A673 (cell line): ENCODE measurements around the gene UBE2D2. TPM values are rescaled to one million over a fixed set of nuclear protein-coding genes. Genes with fewer than 3 reads are reported as not detected.
"Not testable (repeated sequence)": the region's sequence is repeated elsewhere in the genome, so short reads cannot be mapped to it uniquely, and the experiment has no call there.

Experiments
- BruUV-seq: library from RNA; stranded (reverse); fragments of 400-500 nt; replicated peaks from 2 replicates; lab custom pipeline; 2021; lab: Mats Ljungman, UMichigan
- CTCF ChIA-PET: fragments of 300-600 bp; sonication (Branson Sonifier 250); formaldehyde crosslinking; loops from one replicate; lab custom pipeline; 2022; ENCODE audit warnings: antibody characterized with exemption; lab: Charles Lee
- POLR2A ChIA-PET: fragments of 300-600 bp; sonication (Branson Sonifier 250); formaldehyde crosslinking; loops from one replicate; lab custom pipeline; 2022; ENCODE audit warnings: antibody characterized with exemption; ENCODE audit not compliant: low non-redundant PET; lab: Charles Lee
- DNase-seq: peaks from one replicate; pipeline ENCODE4 v3.0.0-alpha.2; 2015; ENCODE audit warnings: low spot score
- H3K27ac ChIP-seq: fragments of 200-600 bp; sonication (generic); 2 replicates; pipeline ENCODE4 v1.5.1; 2016; ENCODE audit warnings: mixed run types, low read depth, mild to moderate bottlenecking, mixed read lengths, antibody characterized with exemption, low read length; ENCODE audit not compliant: poor library complexity, severe bottlenecking
- H3K27me3 ChIP-seq: fragments of 200-600 bp; sonication (generic); replicated peaks from 2 replicates; pipeline ENCODE4 v1.6.1; 2017; ENCODE audit warnings: mixed run types, low read depth, mild to moderate bottlenecking, mixed read lengths, antibody characterized with exemption, low read length; ENCODE audit not compliant: insufficient read depth, poor library complexity
- H3K36me3 ChIP-seq: fragments of 200-600 bp; sonication (generic); 2 replicates; pipeline ENCODE4 v1.6.1; 2016; ENCODE audit warnings: mixed run types, mild to moderate bottlenecking, mixed read lengths, antibody characterized with exemption, low read length; ENCODE audit not compliant: insufficient read depth, poor library complexity, severe bottlenecking
- H3K4me1 ChIP-seq: fragments of 200-600 bp; sonication (generic); 2 replicates; pipeline ENCODE4 v1.6.1; 2017; ENCODE audit warnings: mixed run types, mild to moderate bottlenecking, mixed read lengths, antibody characterized with exemption, low read length; ENCODE audit not compliant: insufficient read depth, poor library complexity, severe bottlenecking
- H3K4me3 ChIP-seq: fragments of 200-600 bp; sonication (generic); 2 replicates; pipeline ENCODE4 v1.5.1; 2016; ENCODE audit warnings: low read depth, mixed run types, mild to moderate bottlenecking, mixed read lengths, low read length; ENCODE audit not compliant: poor library complexity, severe bottlenecking
- H3K9me3 ChIP-seq: fragments of 200-600 bp; sonication (generic); 2 replicates; pipeline ENCODE4 v1.6.1; 2016; ENCODE audit warnings: mixed run types, low read depth, mild to moderate bottlenecking, mixed read lengths, antibody characterized with exemption, low read length; ENCODE audit not compliant: poor library complexity, severe bottlenecking
- EZH2 ChIP-seq: fragments of 200-600 bp; sonication (generic); IDR thresholded peaks from 2 replicates; pipeline ENCODE4 v1.6.1; 2017; ENCODE audit warnings: borderline replicate concordance, low read depth, mild to moderate bottlenecking, mixed read lengths, antibody characterized with exemption, low read length; ENCODE audit not compliant: poor library complexity, severe bottlenecking
- intact Hi-C: fragments of 100-400 bp; cut with micrococcal nuclease; formaldehyde crosslinking; loops from one replicate; pipeline ENCODE4 v1.10.0; 2022; ENCODE audit not compliant: unreplicated experiment
- total RNA-seq: library from RNA; stranded (reverse); gene quantifications from 2 replicates; pipeline ENCODE4 v1.2.3, GENCODE V29; 2021
- TF ChIP-seq, protein P1 (sequence below): fragments of 300-800, 200-600 bp; sonication (generic); conservative IDR thresholded peaks from 2 replicates; pipeline ENCODE4 v1.5.1; 2017; ENCODE audit warnings: low read depth, mild to moderate bottlenecking, antibody characterized with exemption, low read length, moderate library complexity, mixed read lengths

Gene UBE2D2
- total RNA-seq, 1 experiment from 2014 or later, result 186 TPM

DNA sequence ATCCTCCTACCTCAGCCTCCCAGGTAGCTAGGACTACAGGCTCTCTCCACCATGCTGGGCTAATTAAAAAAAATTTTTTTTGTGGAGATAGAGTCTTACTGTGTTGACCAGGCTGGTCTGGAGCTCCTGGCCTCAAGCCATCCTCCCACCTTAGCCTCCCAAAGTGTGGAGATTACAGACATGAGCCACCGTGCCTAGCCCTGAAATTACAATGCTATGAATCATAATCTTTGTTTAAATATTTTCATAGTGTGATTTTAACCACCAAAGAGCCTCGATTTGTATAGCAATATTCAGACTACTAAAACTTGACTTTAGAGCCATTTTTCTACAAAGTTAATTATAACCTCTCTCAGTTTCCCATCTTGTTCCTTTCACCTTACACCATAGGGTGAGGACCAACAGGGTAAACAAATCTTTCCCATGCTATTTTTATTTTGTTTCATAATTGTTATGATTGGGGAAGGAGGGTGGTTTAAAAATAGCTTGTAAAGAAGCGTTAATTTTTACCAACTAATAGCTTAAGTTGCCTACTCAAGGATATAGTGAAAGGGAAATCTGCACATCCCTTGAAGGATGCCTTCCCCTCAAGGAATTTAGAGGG, 32.7 kb downstream of the UBE2D2 start:
- Histone ChIP-seq H3K27ac (no peak overlapping the region), H3K9me3 (peaks cover 5% of the 10 kb centered on the region), H3K36me3 (peaks cover 7% of the 10 kb centered on the region), H3K4me1 (peaks cover 4% of the 10 kb centered on the region), H3K27me3 (no peaks in the 10 kb centered on the region), H3K4me3 (no peak overlapping the region)
- no TSS peak for BruUV-seq
- ChIA-PET CTCF (no interaction called here), POLR2A (no interaction called here)
- no peak for DNase-seq
- intact Hi-C loops, result no loop called here
- TF ChIP-seq EZH2, result no peak
- TF ChIP-seq, protein P1, sequence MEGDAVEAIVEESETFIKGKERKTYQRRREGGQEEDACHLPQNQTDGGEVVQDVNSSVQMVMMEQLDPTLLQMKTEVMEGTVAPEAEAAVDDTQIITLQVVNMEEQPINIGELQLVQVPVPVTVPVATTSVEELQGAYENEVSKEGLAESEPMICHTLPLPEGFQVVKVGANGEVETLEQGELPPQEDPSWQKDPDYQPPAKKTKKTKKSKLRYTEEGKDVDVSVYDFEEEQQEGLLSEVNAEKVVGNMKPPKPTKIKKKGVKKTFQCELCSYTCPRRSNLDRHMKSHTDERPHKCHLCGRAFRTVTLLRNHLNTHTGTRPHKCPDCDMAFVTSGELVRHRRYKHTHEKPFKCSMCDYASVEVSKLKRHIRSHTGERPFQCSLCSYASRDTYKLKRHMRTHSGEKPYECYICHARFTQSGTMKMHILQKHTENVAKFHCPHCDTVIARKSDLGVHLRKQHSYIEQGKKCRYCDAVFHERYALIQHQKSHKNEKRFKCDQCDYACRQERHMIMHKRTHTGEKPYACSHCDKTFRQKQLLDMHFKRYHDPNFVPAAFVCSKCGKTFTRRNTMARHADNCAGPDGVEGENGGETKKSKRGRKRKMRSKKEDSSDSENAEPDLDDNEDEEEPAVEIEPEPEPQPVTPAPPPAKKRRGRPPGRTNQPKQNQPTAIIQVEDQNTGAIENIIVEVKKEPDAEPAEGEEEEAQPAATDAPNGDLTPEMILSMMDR, result no peak

- H3K4me3 ChIP-seq, result no peak overlapping the region
- ChIA-PET CTCF (no interaction called here), POLR2A (no interaction called here)
- no peak overlapping the region for H3K27ac ChIP-seq
- H3K9me3 ChIP-seq, result peaks cover 5% of the 10 kb centered on the region
- H3K36me3 ChIP-seq, result peaks cover 25% of the 10 kb centered on the region
- no peak for DNase-seq
- no peaks in the 10 kb centered on the region for H3K27me3 ChIP-seq
- intact Hi-C loops, result no loop called here
- TF ChIP-seq EZH2, result no peak
- TF ChIP-seq, protein P1, result no peak
- H3K4me1 ChIP-seq, result peaks cover 2% of the 10 kb centered on the region
- no TSS peak for BruUV-seq
These were observed 36.0 kb downstream of the UBE2D2 start for GRCh38 chr5:139597134-139597533.

DNA sequence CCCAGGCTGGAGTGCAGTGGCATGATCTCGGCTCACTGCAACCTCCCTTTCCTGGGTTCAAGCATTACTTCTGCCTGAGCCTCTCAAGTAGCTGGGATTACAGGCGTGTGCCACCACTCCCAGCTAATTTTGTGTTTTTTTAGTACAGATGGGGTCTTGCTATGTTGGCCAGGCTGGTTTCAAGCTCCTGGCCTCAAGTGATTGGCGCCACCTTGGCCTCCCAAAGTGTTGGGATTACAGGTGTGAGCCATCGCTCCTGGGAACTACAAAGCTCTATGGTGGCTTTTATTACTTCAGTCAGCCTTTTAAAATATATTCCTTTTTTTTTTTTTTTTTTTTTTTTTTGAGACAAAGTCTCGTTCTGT, 37.4 kb downstream of the UBE2D2 start:
- peaks cover 35% of the 10 kb centered on the region for H3K36me3 ChIP-seq
- BruUV-seq, POLR2A ChIA-PET, H3K9me3 ChIP-seq, H3K4me1 ChIP-seq, CTCF ChIA-PET, intact Hi-C loops, H3K27ac ChIP-seq, H3K27me3 ChIP-seq, DNase-seq, H3K4me3 ChIP-seq: not testable (repeated sequence)

DNA sequence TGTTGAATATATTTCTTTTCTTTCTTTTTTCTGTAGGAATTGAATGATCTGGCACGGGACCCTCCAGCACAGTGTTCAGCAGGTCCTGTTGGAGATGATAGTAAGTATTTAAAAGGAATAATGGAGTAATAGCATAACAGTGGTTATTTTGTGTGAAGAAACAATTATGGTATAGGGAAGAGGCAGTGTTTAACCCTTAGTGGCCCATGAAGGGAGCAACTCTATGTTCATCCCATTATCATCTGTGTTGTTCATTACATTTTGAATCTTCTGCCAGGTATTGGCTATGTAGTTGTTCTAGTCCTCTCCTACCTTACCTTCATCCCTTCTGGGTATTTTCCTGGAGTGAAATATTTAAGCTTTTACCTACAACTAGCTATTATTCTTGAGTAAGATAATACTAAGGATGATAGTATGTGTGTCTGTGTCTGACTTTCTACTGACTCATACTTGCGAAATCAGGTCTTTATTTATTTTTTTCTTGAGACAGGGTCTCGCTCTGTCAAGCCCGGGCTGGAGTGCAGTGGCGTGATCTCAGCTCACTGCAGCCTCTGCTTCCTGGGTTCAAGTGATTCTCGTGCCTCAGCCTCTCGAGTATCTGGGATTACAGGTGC, 39.3 kb downstream of the UBE2D2 start:
- POLR2A ChIA-PET, result no interaction called here
- Histone ChIP-seq H3K4me3 (no peak overlapping the region), H3K4me1 (no peaks in the 10 kb centered on the region), H3K9me3 (peaks cover 5% of the 10 kb centered on the region), H3K27me3 (no peaks in the 10 kb centered on the region), H3K27ac (no peak overlapping the region), H3K36me3 (peaks cover 35% of the 10 kb centered on the region)
- BruUV-seq, result no TSS peak
- CTCF ChIA-PET, result interaction anchor here (0.6 kb wide), 1 partner anchor 275 kb away, joined by 3 read pairs; no protein-coding TSS in a partner anchor
- intact Hi-C loops, result no loop called here
- DNase-seq, result no peak
- no peak for TF ChIP-seq EZH2
- TF ChIP-seq, protein P1, result no peak
